ENCODE measurements around the gene EAPP.
"Not testable (repeated sequence)": the region's sequence is repeated elsewhere in the genome, so short reads cannot be mapped to it uniquely, and the experiment has no call there.

The EAPP gene

GRCh38 chr14:34539407-34540180 lies at the start of gene EAPP:
TSS of gene EAPP (minus strand) at chr14:34539701. CDS start at chr14:34539628, 73 bp downstream.
- H3K4me3 Mint-ChIP-seq: peak within 1 kb of the TSS; percentile 98
- peaks cover 1% of the 10 kb centered on the region for H3K36me3 Mint-ChIP-seq (ENCODE audit: low read depth)
- DNase-seq (ENCODE audit: low spot score): peak; percentile 94
- peaks cover 13% of the 10 kb centered on the region for H3K4me1 Mint-ChIP-seq (ENCODE audit: low read depth)
- peak within 1 kb of the TSS; percentile 98 for H3K27ac Mint-ChIP-seq
- H3K9me3 Mint-ChIP-seq: no peaks in the 10 kb centered on the region
- no peaks in the 10 kb centered on the region for H3K27me3 Mint-ChIP-seq (ENCODE audit: low read depth)

GRCh38 chr14:34583525-34583924 lies 44.0 kb upstream of the EAPP start:
- no peaks in the 10 kb centered on the region for H3K27me3 Mint-ChIP-seq (ENCODE audit: low read depth)
- peaks cover 37% of the 10 kb centered on the region for H3K36me3 Mint-ChIP-seq (ENCODE audit: low read depth)
- no peak for DNase-seq (ENCODE audit: low spot score)
- no peaks in the 10 kb centered on the region for H3K4me1 Mint-ChIP-seq (ENCODE audit: low read depth)
- H3K4me3 Mint-ChIP-seq: no peak overlapping the region
- H3K27ac Mint-ChIP-seq: no peak overlapping the region
- no peaks in the 10 kb centered on the region for H3K9me3 Mint-ChIP-seq

- H3K27me3 Mint-ChIP-seq (ENCODE audit: low read depth): no peaks in the 10 kb centered on the region
- H3K9me3 Mint-ChIP-seq: no peaks in the 10 kb centered on the region
- H3K36me3 Mint-ChIP-seq (ENCODE audit: low read depth): peaks cover 36% of the 10 kb centered on the region
- no peak for DNase-seq (ENCODE audit: low spot score)
- H3K4me3 Mint-ChIP-seq: no peak overlapping the region
- peaks cover 4% of the 10 kb centered on the region for H3K4me1 Mint-ChIP-seq (ENCODE audit: low read depth)
- H3K27ac Mint-ChIP-seq: no peak overlapping the region
Observed at GRCh38 chr14:34582117-34582680, 42.7 kb upstream of the EAPP start.

- Mint-ChIP-seq H3K27ac (no peak overlapping the region), H3K36me3 (ENCODE audit: low read depth) (peaks cover 35% of the 10 kb centered on the region), H3K9me3 (no peaks in the 10 kb centered on the region), H3K4me3 (no peak overlapping the region), H3K4me1 (ENCODE audit: low read depth) (peaks cover 4% of the 10 kb centered on the region), H3K27me3 (ENCODE audit: low read depth) (no peaks in the 10 kb centered on the region)
- no peak for DNase-seq (ENCODE audit: low spot score)
Observed at GRCh38 chr14:34580381-34580780, 40.9 kb upstream of the EAPP start.

- no peak for DNase-seq (ENCODE audit: low spot score)
- peaks cover 35% of the 10 kb centered on the region for H3K36me3 Mint-ChIP-seq (ENCODE audit: low read depth)
- no peaks in the 10 kb centered on the region for H3K9me3 Mint-ChIP-seq
Observed at GRCh38 chr14:34571771-34572170, 32.3 kb upstream of the EAPP start.

GRCh38 chr14:34569750-34570149 lies 30.2 kb upstream of the EAPP start:
- H3K27me3 Mint-ChIP-seq (ENCODE audit: low read depth): no peaks in the 10 kb centered on the region
- peaks cover 38% of the 10 kb centered on the region for H3K36me3 Mint-ChIP-seq (ENCODE audit: low read depth)
- no peak for DNase-seq (ENCODE audit: low spot score)
- H3K27ac Mint-ChIP-seq: no peak overlapping the region
- H3K4me1 Mint-ChIP-seq (ENCODE audit: low read depth): no peaks in the 10 kb centered on the region
- no peaks in the 10 kb centered on the region for H3K9me3 Mint-ChIP-seq
- no peak overlapping the region for H3K4me3 Mint-ChIP-seq

More at GRCh38 chr14:34571771-34572170, 32.3 kb upstream of the EAPP start:
- Mint-ChIP-seq H3K27me3 (ENCODE audit: low read depth) (no peaks in the 10 kb centered on the region), H3K4me3 (no peak overlapping the region), H3K27ac (no peak overlapping the region), H3K4me1 (ENCODE audit: low read depth) (no peaks in the 10 kb centered on the region)

- H3K9me3 Mint-ChIP-seq: no peaks in the 10 kb centered on the region
- H3K27ac Mint-ChIP-seq: no peak overlapping the region
- DNase-seq (ENCODE audit: low spot score): no peak
- no peaks in the 10 kb centered on the region for H3K27me3 Mint-ChIP-seq (ENCODE audit: low read depth)
- H3K4me1 Mint-ChIP-seq (ENCODE audit: low read depth): no peaks in the 10 kb centered on the region
- H3K4me3 Mint-ChIP-seq: no peak overlapping the region
- H3K36me3 Mint-ChIP-seq (ENCODE audit: low read depth): peaks cover 38% of the 10 kb centered on the region
Observed at GRCh38 chr14:34568803-34569202, 29.3 kb upstream of the EAPP start.

GRCh38 chr14:34562776-34563150 lies 23.3 kb upstream of the EAPP start:
- H3K4me3 Mint-ChIP-seq: no peak overlapping the region
- no peaks in the 10 kb centered on the region for H3K27me3 Mint-ChIP-seq (ENCODE audit: low read depth)
- no peaks in the 10 kb centered on the region for H3K4me1 Mint-ChIP-seq (ENCODE audit: low read depth)
- H3K27ac Mint-ChIP-seq: no peak overlapping the region
- H3K9me3 Mint-ChIP-seq: no peaks in the 10 kb centered on the region
- no peak for DNase-seq (ENCODE audit: low spot score)
- peaks cover 19% of the 10 kb centered on the region for H3K36me3 Mint-ChIP-seq (ENCODE audit: low read depth)

GRCh38 chr14:34562037-34562775 lies 22.7 kb upstream of the EAPP start:
- not testable (repeated sequence) for H3K9me3 Mint-ChIP-seq; DNase-seq (ENCODE audit: low spot score); H3K27me3 Mint-ChIP-seq (ENCODE audit: low read depth); H3K4me3 Mint-ChIP-seq; H3K4me1 Mint-ChIP-seq (ENCODE audit: low read depth); H3K27ac Mint-ChIP-seq
- H3K36me3 Mint-ChIP-seq (ENCODE audit: low read depth): peaks cover 14% of the 10 kb centered on the region

- H3K4me1 Mint-ChIP-seq (ENCODE audit: low read depth); H3K4me3 Mint-ChIP-seq; H3K27me3 Mint-ChIP-seq (ENCODE audit: low read depth); H3K36me3 Mint-ChIP-seq (ENCODE audit: low read depth); H3K9me3 Mint-ChIP-seq; DNase-seq (ENCODE audit: low spot score); H3K27ac Mint-ChIP-seq: not testable (repeated sequence)
Observed at GRCh38 chr14:34556498-34556829, 17.0 kb upstream of the EAPP start.

GRCh38 chr14:34555583-34556497 lies 16.3 kb upstream of the EAPP start:
- H3K27ac Mint-ChIP-seq; H3K4me3 Mint-ChIP-seq; H3K9me3 Mint-ChIP-seq; H3K4me1 Mint-ChIP-seq (ENCODE audit: low read depth); H3K36me3 Mint-ChIP-seq (ENCODE audit: low read depth); DNase-seq (ENCODE audit: low spot score); H3K27me3 Mint-ChIP-seq (ENCODE audit: low read depth): not testable (repeated sequence)

- Mint-ChIP-seq H3K27ac (peak overlapping the region; percentile 64), H3K9me3 (no peaks in the 10 kb centered on the region), H3K36me3 (ENCODE audit: low read depth) (no peaks in the 10 kb centered on the region), H3K4me1 (ENCODE audit: low read depth) (peaks cover 8% of the 10 kb centered on the region), H3K4me3 (peak overlapping the region; percentile 33), H3K27me3 (ENCODE audit: low read depth) (no peaks in the 10 kb centered on the region)
- DNase-seq (ENCODE audit: low spot score): no peak
Observed at GRCh38 chr14:34554540-34555250, 15.2 kb upstream of the EAPP start.

GRCh38 chr14:34549276-34549966 lies 9.9 kb upstream of the EAPP start:
- DNase-seq (ENCODE audit: low spot score); H3K4me3 Mint-ChIP-seq; H3K9me3 Mint-ChIP-seq; H3K4me1 Mint-ChIP-seq (ENCODE audit: low read depth); H3K36me3 Mint-ChIP-seq (ENCODE audit: low read depth); H3K27me3 Mint-ChIP-seq (ENCODE audit: low read depth): not testable (repeated sequence)
- H3K27ac Mint-ChIP-seq: peak overlapping the region; percentile 15
